ENCODE results near the gene JAKMIP1.
A peak's percentile ranks its signal among the peaks of the same experiment; 100 is the strongest.
"Not testable (repeated sequence)": the region's sequence is repeated elsewhere in the genome, so short reads cannot be mapped to it uniquely, and the experiment has no call there.

JAKMIP1 gene

GRCh38 chr4:6141021-6141420 lies 59.3 kb downstream of the JAKMIP1 start:
- DNase-seq = not testable (repeated sequence)

DNA sequence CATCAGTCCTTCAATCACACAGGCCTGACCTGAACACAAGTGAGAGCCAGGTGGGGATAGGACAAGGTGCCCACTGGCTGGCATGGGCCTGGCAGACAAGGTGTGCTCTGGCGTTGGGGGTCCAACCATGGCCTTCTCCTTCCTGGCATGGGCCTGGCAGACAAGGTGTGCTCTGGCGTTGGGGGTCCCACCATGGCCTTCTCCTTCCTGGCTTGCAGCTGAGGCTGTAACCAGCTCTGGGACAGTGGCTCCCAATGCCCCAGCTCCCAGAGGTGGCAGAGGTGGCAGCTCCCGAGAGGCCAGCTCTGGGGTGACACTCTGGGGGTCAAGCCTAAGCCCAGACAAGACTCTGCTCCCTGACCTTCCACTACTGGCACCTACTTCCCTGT lies 62.6 kb downstream of the JAKMIP1 start:
- DNase-seq = no peak

DNA sequence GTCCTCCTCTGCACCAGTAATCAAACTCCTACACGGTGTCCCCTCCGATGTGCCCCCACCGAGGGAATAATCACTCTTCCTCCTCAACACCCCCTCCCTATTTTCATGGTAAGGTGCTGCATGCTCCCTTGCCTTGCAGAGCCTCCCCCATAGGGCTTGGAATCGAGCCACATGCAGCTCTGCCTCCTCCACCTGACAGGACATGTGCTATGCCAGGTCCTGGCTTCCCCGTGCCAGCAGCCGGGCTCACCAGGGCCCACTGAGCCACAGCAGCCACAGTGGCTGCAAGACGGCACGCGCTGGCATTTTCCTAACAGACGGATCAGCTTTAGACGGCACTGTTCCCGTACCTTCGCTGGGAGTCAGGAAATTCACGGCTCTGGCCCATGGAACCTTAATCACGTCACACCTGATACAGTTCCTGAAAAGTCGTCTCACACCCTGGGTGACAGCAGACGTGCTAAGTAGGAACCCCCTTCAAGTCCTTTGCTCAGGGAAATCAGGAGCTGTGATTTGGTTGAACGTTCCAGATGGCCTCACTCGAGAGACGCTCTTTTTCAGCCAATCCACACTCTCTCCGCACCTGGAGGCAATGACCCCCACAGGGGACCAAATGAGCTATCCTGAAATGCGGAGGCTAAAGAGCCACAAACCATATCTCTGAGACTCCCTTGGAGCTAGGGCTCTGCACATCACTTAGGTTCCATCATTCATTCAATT lies 63.2 kb downstream of the JAKMIP1 start:
- no peak for DNase-seq

DNA sequence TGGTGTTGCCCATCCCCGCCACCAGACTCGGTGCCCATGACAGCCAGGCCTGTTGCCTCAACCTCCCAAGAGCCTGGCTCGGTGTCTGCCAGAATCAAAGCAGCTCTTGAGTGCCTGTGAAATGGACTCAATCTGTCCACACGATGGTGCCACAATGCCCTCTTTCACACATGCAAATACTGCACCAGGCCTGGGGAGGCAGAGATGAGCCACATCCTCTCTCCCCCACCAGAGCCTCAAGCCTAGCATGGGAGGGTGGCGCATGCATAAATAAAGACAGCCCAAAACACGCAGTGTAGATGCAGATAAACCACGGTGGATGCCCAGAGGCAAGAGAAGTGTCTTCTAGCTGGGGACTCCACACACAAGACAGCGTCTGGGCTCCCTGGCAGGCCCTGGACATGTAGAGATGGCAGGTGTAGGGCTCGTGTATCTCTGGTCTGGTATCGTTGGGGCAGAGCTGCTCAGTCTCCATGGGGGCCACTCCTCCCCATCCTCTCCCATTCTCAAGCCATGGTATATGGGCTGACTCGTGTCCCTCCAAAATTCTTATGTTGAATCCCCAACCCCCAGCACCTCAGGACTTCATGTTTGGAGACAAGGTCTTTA lies 65.6 kb downstream of the JAKMIP1 start:
- peak; percentile 70 for DNase-seq

DNA sequence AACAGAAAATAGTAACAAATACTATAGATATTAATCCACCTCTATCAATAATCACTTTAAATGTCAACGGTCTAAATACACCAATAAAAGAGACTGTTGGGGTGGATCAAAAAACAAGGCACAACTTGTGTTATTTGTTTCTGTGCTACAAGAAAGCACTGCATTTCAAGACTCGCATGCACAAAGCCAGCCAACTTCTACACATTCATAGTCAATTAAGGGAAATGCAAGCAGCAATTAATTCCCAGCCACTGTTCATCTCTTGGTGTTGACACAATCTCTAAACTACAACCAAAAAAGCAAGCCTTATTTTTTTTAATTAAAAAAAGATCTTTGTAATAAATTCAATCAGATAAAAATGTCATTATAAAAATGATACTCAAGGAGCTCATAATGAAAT lies 67.6 kb downstream of the JAKMIP1 start:
- DNase-seq = no peak

DNA sequence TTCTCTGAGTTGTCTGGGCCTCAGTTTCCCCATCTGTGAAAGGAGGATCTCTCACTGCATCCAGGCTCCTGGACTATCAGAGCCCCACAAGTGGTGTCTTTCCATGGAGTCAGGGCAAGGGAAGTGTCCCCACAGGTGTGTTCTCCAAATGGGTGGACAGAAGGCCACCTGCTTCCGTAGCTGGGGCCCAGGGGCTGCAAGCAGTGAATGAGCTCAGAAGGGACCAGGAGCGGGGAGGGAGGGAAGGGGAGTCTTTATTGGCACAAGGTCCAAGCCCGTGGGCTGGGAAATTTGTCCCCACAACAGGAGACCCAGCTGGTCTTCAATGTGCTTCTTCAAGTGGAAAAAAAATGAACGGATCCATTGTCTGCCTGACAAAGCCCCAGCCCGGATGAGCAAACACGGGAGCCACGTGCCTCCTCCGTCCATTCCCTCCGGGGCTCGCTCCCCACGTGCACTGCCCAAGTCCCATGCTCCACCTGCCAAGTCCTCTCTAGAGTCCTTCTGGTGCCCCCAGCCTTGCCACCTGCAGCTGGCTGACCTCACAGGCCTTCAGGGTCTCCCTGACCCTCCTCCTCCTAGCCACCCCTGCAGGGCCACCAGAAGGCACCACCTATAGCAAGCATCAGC lies 72.0 kb downstream of the JAKMIP1 start:
- peak; percentile 95 for DNase-seq

DNA sequence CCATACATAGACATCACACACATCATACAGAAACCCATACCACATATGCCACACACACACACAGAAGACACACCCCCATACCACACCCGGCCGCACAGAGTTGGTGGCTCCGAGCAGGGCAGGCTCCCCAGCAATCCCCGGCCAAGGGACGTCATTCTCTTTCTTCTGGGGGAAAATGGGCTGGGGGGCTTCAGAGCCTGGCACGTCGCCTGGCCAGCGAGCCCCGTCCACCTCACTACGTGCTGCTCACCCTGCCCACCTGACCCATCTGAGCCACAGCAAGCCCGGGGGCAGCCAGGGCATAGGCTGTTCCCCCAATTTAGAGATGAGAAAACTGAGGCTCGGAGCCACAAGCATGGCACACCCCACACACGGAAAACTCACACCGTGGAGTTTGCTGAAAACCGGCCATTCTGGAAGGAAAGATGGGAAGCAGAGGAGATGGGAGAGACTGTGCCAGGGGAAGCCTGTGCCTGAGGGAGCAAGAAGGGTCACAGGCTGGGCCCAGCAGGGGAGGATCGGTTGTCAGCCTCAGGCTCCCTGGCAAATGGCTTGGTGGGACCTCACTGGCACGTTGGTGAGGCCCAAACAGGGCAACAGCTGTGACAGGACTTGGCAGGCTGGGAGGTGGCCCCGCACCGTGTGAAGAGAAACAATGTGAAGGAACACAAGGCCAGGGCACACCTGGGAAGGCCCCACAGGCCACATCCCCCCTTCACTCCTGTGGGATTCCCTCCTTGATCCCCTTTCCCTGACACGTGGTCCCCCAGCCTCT lies 73.2 kb downstream of the JAKMIP1 start:
- peak; percentile 29 for DNase-seq

DNA sequence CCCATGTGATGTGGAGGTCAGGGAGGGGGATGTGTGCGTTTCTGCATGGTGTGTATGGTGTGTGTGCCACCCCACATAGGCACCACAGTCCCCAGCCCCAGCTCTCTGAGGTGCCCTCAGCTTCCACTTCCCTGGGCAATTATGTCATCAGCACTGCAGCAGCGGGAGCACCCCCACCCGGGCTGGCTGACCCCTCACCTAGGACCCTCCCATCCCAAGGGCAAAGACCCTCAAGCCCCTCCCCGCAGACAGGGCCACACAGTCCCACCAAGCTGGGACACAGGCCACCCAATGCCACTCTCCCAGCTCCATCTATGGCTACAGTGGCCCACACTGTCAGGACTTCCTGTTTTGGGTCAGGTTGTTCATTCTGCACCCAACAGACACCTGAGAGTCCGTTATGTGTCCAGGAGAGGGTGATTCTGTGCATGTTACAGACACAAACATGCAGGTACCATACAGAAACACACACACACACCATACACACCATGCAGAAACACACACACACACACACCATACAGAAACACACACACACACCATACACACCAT lies 75.2 kb downstream of the JAKMIP1 start:
- DNase-seq = peak; percentile 44

DNA sequence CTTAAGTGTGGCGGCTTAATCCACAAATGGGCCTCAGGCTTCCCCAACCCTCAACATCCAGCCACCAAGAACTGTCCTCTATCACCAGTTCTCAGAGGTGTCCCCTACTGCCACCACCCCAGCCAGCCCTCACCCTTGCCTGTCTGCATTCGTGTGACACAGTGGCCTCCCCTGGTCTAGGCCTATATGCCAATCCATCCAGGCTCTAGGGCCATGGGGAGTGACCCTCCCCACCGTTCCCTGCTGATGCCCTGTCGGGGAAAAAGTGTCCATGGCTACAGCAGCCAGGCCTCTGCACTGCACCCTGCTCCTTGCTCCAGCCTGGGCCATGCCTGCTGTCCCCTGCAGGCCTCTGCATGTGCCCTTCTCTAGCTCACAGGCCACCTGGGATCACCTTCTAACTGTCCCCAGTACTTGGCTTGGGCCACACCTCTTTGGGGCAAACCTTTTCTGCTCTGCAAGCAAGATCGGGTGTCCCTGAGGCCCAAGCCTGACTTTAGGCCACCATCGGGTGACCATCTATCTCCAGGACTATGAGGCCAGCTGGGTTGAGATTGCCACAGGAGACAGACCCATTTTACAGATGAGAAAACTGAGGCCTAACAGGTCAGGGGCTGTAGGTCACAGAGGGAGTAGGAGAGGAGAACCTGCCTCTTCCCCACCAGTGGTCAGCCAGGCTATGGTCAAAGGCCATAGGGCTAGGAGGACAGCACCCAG lies 75.8 kb downstream of the JAKMIP1 start:
- DNase-seq = no peak

- DNase-seq = no peak
Measured at GRCh38 chr4:6123976-6124375, 76.4 kb downstream of the JAKMIP1 start.

- DNase-seq = no peak
Measured at GRCh38 chr4:6123541-6123940, 76.8 kb downstream of the JAKMIP1 start.

GRCh38 chr4:6123116-6123515 lies 77.2 kb downstream of the JAKMIP1 start:
- no peak for DNase-seq

DNA sequence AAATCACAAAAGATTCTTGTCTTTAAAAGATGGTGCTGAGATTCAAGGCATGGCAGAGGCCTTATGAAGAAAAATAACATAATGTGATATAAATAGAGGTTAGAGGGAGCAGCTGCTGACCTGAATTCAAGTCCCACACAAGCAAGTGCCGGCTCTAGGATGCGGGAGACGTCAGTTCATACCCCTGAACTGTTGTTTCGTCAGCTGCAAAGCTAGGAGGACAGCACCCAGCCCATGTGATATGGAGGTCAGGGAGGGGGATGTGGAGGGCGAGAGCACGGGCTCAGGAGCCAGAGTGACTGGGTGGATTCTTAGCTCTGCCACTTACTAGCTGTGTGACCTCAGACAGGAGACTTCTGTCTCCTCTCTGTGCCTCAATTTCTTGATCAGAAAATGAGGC lies 77.9 kb downstream of the JAKMIP1 start:
- no peak for DNase-seq

DNA sequence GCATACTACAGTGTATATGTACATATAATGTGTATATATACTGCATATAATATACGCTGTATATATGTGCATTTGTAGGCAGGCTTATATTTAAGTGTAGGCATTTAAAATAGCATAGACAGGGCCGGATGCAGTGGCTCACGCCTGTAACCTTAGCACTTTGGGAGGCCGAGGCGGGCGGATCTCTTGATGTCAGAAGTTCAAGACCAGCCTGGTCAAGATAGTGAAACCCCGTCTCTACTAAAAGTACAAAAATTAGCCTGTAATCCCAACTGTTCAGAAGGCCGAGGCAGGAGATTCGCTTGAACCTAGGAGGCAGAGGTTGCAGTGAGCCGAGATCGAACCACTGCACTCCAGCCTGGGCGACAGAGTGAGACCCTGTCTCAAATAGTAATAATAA lies 78.4 kb downstream of the JAKMIP1 start:
- DNase-seq = no peak

GRCh38 chr4:6121276-6121850 lies 79.0 kb downstream of the JAKMIP1 start:
- DNase-seq = no peak

- no peak for DNase-seq
Measured at GRCh38 chr4:6120361-6120760, 80.0 kb downstream of the JAKMIP1 start.

DNA sequence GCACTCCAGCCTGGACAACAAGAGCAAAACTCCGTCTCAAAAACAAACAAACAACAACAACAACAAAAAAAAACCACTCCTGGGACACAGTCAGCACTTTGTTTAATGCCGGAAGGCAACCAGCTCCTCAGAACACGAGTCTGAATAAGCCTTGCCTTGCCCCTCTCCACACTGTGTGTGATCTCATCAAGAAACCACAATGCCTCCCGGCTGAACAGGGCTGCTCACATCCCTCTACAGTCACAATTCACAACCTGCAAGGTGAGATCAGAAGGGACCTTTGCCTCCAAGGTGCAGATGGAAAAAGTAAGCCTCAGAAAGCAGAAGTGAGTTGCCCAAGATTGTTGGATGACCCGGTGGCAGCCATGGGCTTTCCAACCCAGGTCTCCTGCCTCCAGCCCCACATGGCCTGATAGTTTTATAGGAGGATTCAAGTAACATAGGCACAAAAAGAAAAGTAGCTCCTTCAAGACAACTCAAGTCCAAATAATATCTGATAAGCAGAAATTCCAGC lies 80.8 kb downstream of the JAKMIP1 start:
- no peak for DNase-seq

- no peak for DNase-seq
Measured at GRCh38 chr4:6118201-6118600, 82.1 kb downstream of the JAKMIP1 start.

DNA sequence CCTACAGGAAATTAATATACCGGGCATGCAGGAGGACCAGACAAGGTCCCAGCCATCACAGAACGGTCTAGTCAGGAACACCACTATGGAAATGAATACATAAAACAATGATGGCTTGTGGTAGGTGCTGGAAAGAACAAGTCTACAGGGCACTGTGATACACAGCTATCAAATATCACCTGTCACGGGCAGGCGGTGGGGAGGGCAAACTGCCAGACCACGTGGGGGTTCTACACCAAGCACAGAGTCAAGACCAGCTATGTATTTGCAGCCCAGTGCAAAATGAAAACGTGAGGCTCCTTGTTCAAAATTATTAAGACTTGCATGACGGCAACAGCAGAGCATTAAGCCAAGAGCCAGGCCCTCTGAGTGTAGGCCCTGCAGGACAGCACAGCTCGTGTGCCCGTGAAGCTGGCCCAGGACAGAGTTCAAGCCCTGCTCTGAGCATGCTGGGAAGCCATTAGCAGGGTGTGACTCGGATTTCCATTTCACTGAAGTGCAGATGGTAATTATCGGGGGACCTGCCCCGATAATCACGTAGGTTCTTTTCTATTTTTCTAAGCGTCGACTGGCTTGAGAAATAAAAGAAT lies 83.6 kb downstream of the JAKMIP1 start:
- peak; percentile 66 for DNase-seq

DNA sequence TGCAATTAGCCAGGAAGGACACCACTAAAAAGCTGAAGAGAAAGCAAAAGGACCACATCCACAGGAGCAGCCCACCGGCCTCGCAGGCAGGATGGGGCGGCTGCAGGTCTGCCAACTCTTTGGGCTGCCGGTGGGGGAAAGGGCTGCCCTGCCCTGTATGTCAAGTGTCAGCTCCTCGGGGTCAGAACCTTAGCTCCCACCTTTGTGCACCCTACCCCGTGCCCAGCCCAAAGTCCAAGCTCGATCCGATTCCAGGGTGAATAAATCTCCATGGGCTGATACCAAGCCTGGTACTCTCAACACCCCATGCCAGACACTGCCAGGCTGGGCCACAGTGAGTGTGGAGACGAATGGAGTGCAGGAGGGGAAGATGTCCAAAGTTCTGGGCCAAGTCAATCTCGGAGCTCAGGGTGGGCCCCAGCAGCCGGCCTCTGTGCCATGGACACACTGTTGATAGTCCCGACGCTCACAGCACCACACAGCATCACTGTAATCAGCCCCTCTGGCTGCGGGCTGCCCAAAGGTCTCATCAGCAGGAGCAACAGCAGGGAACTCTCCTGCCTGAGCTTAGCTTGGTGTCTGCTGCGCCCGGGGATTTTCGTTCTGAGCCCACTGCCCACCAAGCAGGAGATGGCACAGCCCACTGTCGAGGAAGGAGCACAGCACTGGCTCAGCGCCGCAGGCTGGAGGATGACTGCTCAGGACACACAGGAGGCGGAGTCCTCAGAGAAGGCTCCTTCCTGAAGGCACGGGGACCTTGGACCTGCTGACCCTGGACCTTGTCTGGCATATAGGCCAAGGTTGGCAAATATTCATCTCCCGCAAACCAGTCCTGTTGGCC lies 84.4 kb downstream of the JAKMIP1 start:
- no peak for DNase-seq

- DNase-seq = no peak
Measured at GRCh38 chr4:6115342-6115741, 85.0 kb downstream of the JAKMIP1 start.
